WTC11 (cell line): Measurements from ENCODE around the gene CALN1. TPM values are rescaled to one million over a fixed set of nuclear protein-coding genes. Genes with fewer than 3 reads are reported as not detected.

Experiments used
- ATAC-seq: fragments of 200-7000 bp; cut with Tn5 transposase; 2 replicates; pipeline ENCODE4 v1.10.0; 2021; ENCODE audit warnings: mild to moderate bottlenecking, moderate library complexity
- CTCF ChIA-PET: fragments of 300-600 bp; sonication (Branson Sonifier 250); formaldehyde crosslinking; loops from one replicate; lab custom pipeline; 2021; ENCODE audit warnings: antibody characterized with exemption; lab: Charles Lee
- POLR2A ChIA-PET: fragments of 350-600 bp; sonication (Branson Sonifier 250); formaldehyde crosslinking; loops from one replicate; lab custom pipeline; 2021; ENCODE audit warnings: antibody characterized with exemption; lab: Charles Lee
- DNase-seq: peaks from one replicate; pipeline ENCODE4 v3.0.0; 2021; ENCODE audit warnings: low spot score
- H3K27ac Mint-ChIP-seq: 2 replicates; pipeline ENCODE4 v1.8.0; 2021; ENCODE audit warnings: mixed read lengths
- H3K27me3 Mint-ChIP-seq: 2 replicates; pipeline ENCODE4 v1.8.0; 2021; ENCODE audit warnings: low read depth, mild to moderate bottlenecking, moderate library complexity, mixed read lengths
- H3K36me3 Mint-ChIP-seq: 2 replicates; pipeline ENCODE4 v1.8.0; 2021; ENCODE audit warnings: mixed read lengths
- H3K4me1 Mint-ChIP-seq: 2 replicates; pipeline ENCODE4 v1.8.0; 2022; ENCODE audit warnings: mixed read lengths
- H3K4me3 Mint-ChIP-seq: 2 replicates; pipeline ENCODE4 v1.8.0; 2021; ENCODE audit warnings: mild to moderate bottlenecking, moderate library complexity, mixed read lengths
- H3K9me3 Mint-ChIP-seq: 2 replicates; pipeline ENCODE4 v1.8.0; 2021; ENCODE audit warnings: mixed read lengths
- ATF6 ChIP-seq: sonication (generic); formaldehyde crosslinking; IDR thresholded peaks from 2 replicates; pipeline ENCODE4 v1.8.1; 2023; ENCODE audit warnings: mild to moderate bottlenecking, missing genetic modification reagents
- CREB1 ChIP-seq: sonication (generic); formaldehyde crosslinking; IDR thresholded peaks from 2 replicates; pipeline ENCODE4 v1.8.0; 2023; ENCODE audit warnings: mild to moderate bottlenecking, missing genetic modification reagents
- CTCF ChIP-seq: fragments of 200-600 bp; IDR thresholded peaks from 2 replicates; pipeline ENCODE4 v1.8.0; 2022; ENCODE audit warnings: antibody characterized with exemption
- ESRRA ChIP-seq: sonication (generic); formaldehyde crosslinking; IDR thresholded peaks from 2 replicates; pipeline ENCODE4 v1.8.1; 2022; ENCODE audit warnings: mild to moderate bottlenecking, missing genetic modification reagents, borderline replicate concordance
- GABPB1 ChIP-seq: sonication (generic); formaldehyde crosslinking; IDR thresholded peaks from 2 replicates; pipeline ENCODE4 v1.8.1; 2023; ENCODE audit warnings: mild to moderate bottlenecking, missing genetic modification reagents
- GTF2I ChIP-seq: fragments of 250-450 bp; sonication (Bioruptor Pico); conservative IDR thresholded peaks from 2 replicates; pipeline ENCODE4 v1.4.0; 2021; ENCODE audit warnings: mild to moderate bottlenecking
- NR1H2 ChIP-seq: sonication (generic); formaldehyde crosslinking; IDR thresholded peaks from 2 replicates; pipeline ENCODE4 v1.9.0; 2021; ENCODE audit warnings: mild to moderate bottlenecking, moderate library complexity, missing genetic modification reagents
- NR3C1 ChIP-seq: sonication (generic); formaldehyde crosslinking; conservative IDR thresholded peaks from 2 replicates; pipeline ENCODE4 v1.8.1; 2023; ENCODE audit warnings: low read depth, mild to moderate bottlenecking, missing genetic modification reagents
- RELA ChIP-seq: sonication (generic); formaldehyde crosslinking; IDR thresholded peaks from 2 replicates; pipeline ENCODE4 v1.8.1; 2022; ENCODE audit warnings: missing genetic modification reagents, mild to moderate bottlenecking, borderline replicate concordance
- SP1 ChIP-seq: sonication (generic); formaldehyde crosslinking; conservative IDR thresholded peaks from 2 replicates; pipeline ENCODE4 v1.8.1; 2022; ENCODE audit warnings: missing genetic modification reagents
- ZNF121 ChIP-seq: sonication (generic); formaldehyde crosslinking; IDR thresholded peaks from 2 replicates; pipeline ENCODE4 v1.8.0; 2023; ENCODE audit warnings: missing genetic modification reagents
- ZNF671 ChIP-seq: fragments of 250-450 bp; sonication (Bioruptor Pico); IDR thresholded peaks from 2 replicates; pipeline ENCODE4 v1.8.0; 2021; ENCODE audit warnings: mild to moderate bottlenecking
- total RNA-seq: library from RNA; stranded (reverse); gene quantifications from 3 replicates; pipeline ENCODE4 v1.2.3, GENCODE V29; 2021
- TF ChIP-seq, protein P1 (sequence below): sonication (generic); formaldehyde crosslinking; IDR thresholded peaks from 2 replicates; pipeline ENCODE4 v1.8.0; 2023; ENCODE audit warnings: missing genetic modification reagents
- TF ChIP-seq, protein P2 (sequence below): sonication (generic); formaldehyde crosslinking; IDR thresholded peaks from 2 replicates; pipeline ENCODE4 v1.8.1; 2023; ENCODE audit warnings: mild to moderate bottlenecking, missing genetic modification reagents, borderline replicate concordance

The CALN1 gene
- total RNA-seq, 1 experiment from 2014 or later, result 10.5 TPM

DNA sequence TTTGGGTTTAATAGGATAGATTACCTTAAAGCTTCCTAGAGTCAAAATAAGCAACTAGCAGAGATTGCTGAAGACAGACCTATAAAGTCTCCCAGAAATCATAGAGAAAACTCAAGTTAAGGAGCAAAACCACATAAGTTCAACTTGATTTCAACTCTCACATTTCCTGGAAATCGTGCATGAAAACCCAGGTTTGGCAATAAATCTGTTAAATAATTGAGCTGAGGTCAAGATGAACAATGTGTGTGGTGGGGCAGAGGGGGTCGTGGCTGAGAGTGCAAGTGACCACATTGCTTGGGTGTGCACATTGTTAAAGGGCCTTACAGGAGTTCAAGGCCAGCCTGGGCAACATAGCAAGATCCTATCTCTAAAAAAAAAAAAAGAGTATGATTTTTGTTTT, 643.7 kb downstream of the CALN1 start:
- ChIA-PET POLR2A (no interaction called here), CTCF (interaction anchor here (0.7 kb wide), 2 partner anchors 22 to 29 kb away, joined by 3 to 4 read pairs; no protein-coding TSS in a partner anchor)
- peaks cover 32% of the 10 kb centered on the region for H3K9me3 Mint-ChIP-seq
- no peak overlapping the region for H3K4me3 Mint-ChIP-seq
- no peaks in the 10 kb centered on the region for H3K4me1 Mint-ChIP-seq
- TF ChIP-seq ZNF121 (peak; percentile 58; the same call in 1 of the 2 replicates), NR3C1 (CRISPR knock-in tag) (no peak)
- no peak for DNase-seq
- H3K27me3 Mint-ChIP-seq, result no peaks in the 10 kb centered on the region; the same call in 1 of the 2 replicates
- no peak overlapping the region for H3K27ac Mint-ChIP-seq
- no peak for ATAC-seq
- H3K36me3 Mint-ChIP-seq, result peaks cover 8% of the 10 kb centered on the region

DNA sequence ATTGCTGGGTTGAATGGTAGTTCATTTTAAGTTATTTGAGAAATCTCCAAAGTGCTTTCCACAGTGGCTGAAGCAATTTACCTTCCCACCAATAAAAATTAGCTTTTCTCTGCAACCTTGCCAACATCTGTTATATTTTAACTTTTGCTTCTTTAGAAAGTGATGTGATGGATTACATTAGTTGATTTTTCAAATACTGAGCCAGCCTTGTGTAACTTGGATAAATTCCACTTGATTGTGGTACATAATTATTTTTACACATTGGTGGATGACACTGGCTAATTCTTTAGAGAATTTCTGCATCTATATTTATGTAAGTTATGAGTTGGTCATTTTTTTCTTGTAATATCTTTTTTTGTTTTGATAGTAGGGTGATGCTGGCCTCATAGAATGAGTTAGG, 646.1 kb downstream of the CALN1 start:
- peaks cover 19% of the 10 kb centered on the region for H3K36me3 Mint-ChIP-seq
- CTCF ChIA-PET, result interaction anchor here (0.8 kb wide), 1 partner anchor 14 kb away, joined by 3 read pairs; no protein-coding TSS in a partner anchor
- no peak for ATAC-seq

More for the DNA sequence above, 646.1 kb downstream of the CALN1 start:
- H3K4me3 Mint-ChIP-seq, result no peak overlapping the region
- no peaks in the 10 kb centered on the region; the same call in 1 of the 2 replicates for H3K27me3 Mint-ChIP-seq
- POLR2A ChIA-PET, result no interaction called here
- peaks cover 50% of the 10 kb centered on the region for H3K9me3 Mint-ChIP-seq
- H3K4me1 Mint-ChIP-seq, result peaks cover 4% of the 10 kb centered on the region
- H3K27ac Mint-ChIP-seq, result no peak overlapping the region
- TF ChIP-seq SP1 (no peak), GABPB1 (CRISPR knock-in tag) (no peak), ESRRA (CRISPR knock-in tag) (no peak), ATF6 (CRISPR knock-in tag) (no peak), CTCF (no peak), RELA (CRISPR knock-in tag) (no peak), NR1H2 (CRISPR knock-in tag) (no peak), GTF2I (CRISPR knock-in tag) (no peak), ZNF671 (no peak), CREB1 (CRISPR knock-in tag) (no peak)
- TF ChIP-seq, protein P1, sequence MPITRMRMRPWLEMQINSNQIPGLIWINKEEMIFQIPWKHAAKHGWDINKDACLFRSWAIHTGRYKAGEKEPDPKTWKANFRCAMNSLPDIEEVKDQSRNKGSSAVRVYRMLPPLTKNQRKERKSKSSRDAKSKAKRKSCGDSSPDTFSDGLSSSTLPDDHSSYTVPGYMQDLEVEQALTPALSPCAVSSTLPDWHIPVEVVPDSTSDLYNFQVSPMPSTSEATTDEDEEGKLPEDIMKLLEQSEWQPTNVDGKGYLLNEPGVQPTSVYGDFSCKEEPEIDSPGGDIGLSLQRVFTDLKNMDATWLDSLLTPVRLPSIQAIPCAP (CRISPR knock-in tag), result no peak
- TF ChIP-seq, protein P2, sequence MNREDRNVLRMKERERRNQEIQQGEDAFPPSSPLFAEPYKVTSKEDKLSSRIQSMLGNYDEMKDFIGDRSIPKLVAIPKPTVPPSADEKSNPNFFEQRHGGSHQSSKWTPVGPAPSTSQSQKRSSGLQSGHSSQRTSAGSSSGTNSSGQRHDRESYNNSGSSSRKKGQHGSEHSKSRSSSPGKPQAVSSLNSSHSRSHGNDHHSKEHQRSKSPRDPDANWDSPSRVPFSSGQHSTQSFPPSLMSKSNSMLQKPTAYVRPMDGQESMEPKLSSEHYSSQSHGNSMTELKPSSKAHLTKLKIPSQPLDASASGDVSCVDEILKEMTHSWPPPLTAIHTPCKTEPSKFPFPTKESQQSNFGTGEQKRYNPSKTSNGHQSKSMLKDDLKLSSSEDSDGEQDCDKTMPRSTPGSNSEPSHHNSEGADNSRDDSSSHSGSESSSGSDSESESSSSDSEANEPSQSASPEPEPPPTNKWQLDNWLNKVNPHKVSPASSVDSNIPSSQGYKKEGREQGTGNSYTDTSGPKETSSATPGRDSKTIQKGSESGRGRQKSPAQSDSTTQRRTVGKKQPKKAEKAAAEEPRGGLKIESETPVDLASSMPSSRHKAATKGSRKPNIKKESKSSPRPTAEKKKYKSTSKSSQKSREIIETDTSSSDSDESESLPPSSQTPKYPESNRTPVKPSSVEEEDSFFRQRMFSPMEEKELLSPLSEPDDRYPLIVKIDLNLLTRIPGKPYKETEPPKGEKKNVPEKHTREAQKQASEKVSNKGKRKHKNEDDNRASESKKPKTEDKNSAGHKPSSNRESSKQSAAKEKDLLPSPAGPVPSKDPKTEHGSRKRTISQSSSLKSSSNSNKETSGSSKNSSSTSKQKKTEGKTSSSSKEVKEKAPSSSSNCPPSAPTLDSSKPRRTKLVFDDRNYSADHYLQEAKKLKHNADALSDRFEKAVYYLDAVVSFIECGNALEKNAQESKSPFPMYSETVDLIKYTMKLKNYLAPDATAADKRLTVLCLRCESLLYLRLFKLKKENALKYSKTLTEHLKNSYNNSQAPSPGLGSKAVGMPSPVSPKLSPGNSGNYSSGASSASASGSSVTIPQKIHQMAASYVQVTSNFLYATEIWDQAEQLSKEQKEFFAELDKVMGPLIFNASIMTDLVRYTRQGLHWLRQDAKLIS (CRISPR knock-in tag), result no peak
- TF ChIP-seq, all 79 proteins: peak for 0
- DNase-seq, result no peak
